Mesendoderm (in vitro differentiated cells): ENCODE data around the gene WASF2.

ENCODE experiments used
- DNase-seq: peaks from one replicate; pipeline ENCODE4 v3.0.0; 2013
- H2AK5ac ChIP-seq: 2 replicates; pipeline ENCODE4 v1.6.1; 2013; ENCODE audit warnings: low read length, inconsistent platforms
- H2BK120ac ChIP-seq: 2 replicates; pipeline ENCODE4 v1.6.1; 2013; ENCODE audit warnings: low read depth, mild to moderate bottlenecking, low read length, moderate library complexity, mixed read lengths
- H2BK15ac ChIP-seq: replicated peaks from 2 replicates; pipeline ENCODE4 v1.6.1; 2013; ENCODE audit warnings: low read depth, mild to moderate bottlenecking, moderate library complexity
- H2BK5ac ChIP-seq: 2 replicates; pipeline ENCODE4 v1.6.1; 2013; ENCODE audit warnings: low read length, inconsistent platforms
- H3K18ac ChIP-seq: 2 replicates; pipeline ENCODE4 v1.6.1; 2013; ENCODE audit warnings: mild to moderate bottlenecking, low read length, mixed read lengths
- H3K23ac ChIP-seq: one replicate; pipeline ENCODE4 v1.6.1; 2013; ENCODE audit warnings: low read length
- H3K27ac ChIP-seq: 2 replicates; pipeline ENCODE4 v1.5.1; 2013; ENCODE audit warnings: low read depth, mild to moderate bottlenecking, inconsistent platforms, low read length, moderate library complexity
- H3K27me3 ChIP-seq: 2 replicates; pipeline ENCODE4 v1.6.1; 2013; ENCODE audit warnings: low read length, control low read depth, mild to moderate bottlenecking, inconsistent platforms; ENCODE audit not compliant: insufficient read depth, poor library complexity
- H3K36me3 ChIP-seq: 2 replicates; pipeline ENCODE4 v1.6.1; 2013; ENCODE audit warnings: low read length, inconsistent platforms; ENCODE audit not compliant: control insufficient read depth, insufficient read depth
- H3K4ac ChIP-seq: one replicate; pipeline ENCODE4 v1.6.1; 2013; ENCODE audit warnings: low read depth, mild to moderate bottlenecking, low read length, moderate library complexity
- H3K4me1 ChIP-seq: 2 replicates; pipeline ENCODE4 v1.6.1; 2013; ENCODE audit warnings: low read depth, low read length, inconsistent platforms; ENCODE audit not compliant: control insufficient read depth
- H3K4me2 ChIP-seq: 2 replicates; pipeline ENCODE4 v1.6.1; 2013; ENCODE audit warnings: low read length
- H3K4me3 ChIP-seq: 2 replicates; pipeline ENCODE4 v1.5.1; 2013; ENCODE audit warnings: mild to moderate bottlenecking, low read length
- H3K56ac ChIP-seq: one replicate; pipeline ENCODE4 v1.6.1; 2013; ENCODE audit warnings: low read length
- H3K79me1 ChIP-seq: 2 replicates; pipeline ENCODE4 v1.6.1; 2013; ENCODE audit warnings: low read length, inconsistent platforms
- H3K79me2 ChIP-seq: 2 replicates; pipeline ENCODE4 v1.6.1; 2013; ENCODE audit warnings: mild to moderate bottlenecking, low read length; ENCODE audit not compliant: control insufficient read depth, insufficient read depth
- H3K9ac ChIP-seq: 2 replicates; pipeline ENCODE4 v1.6.1; 2013; ENCODE audit warnings: low read length, inconsistent platforms
- H4K5ac ChIP-seq: one replicate; pipeline ENCODE4 v1.6.1; 2013; ENCODE audit warnings: low read length
- H4K8ac ChIP-seq: one replicate; pipeline ENCODE4 v1.6.1; 2013; ENCODE audit warnings: low read depth, mild to moderate bottlenecking, control low read depth, low read length, moderate library complexity
- WGBS: extraction: QIAGEN DNeasy Blood & Tissue Kit; methylation state at CpG from one replicate; pipeline ENCODE4 v1.1.7; 2013; ENCODE audit warnings: low lambda C conversion rate, missing lambda C conversion rate; ENCODE audit not compliant: insufficient coverage; ENCODE audit errors: extremely low coverage; 5-methylcytosine and 5-hydroxymethylcytosine counted together

Gene WASF2

GRCh38 chr1:27397749-27398148 lies 92.2 kb downstream of the WASF2 start:
- no peak overlapping the region for H4K8ac ChIP-seq
- H2BK15ac ChIP-seq = no peak overlapping the region
- H3K27me3 ChIP-seq = no peaks in the 10 kb centered on the region
- H3K4me2 ChIP-seq = no peak overlapping the region
- no peaks in the 10 kb centered on the region for H3K36me3 ChIP-seq
- H4K5ac ChIP-seq = no peak overlapping the region
- H2BK5ac ChIP-seq = no peak overlapping the region
- no peak overlapping the region for H3K56ac ChIP-seq
- H3K9ac ChIP-seq = no peak overlapping the region
- H3K4me1 ChIP-seq = no peaks in the 10 kb centered on the region
- H3K79me2 ChIP-seq = no peaks in the 10 kb centered on the region
- H3K18ac ChIP-seq = no peak overlapping the region
- no peak overlapping the region for H3K23ac ChIP-seq
- peaks cover 4% of the 10 kb centered on the region for H3K79me1 ChIP-seq
- no peak overlapping the region for H3K4me3 ChIP-seq
- no CpG with 5 or more reads among the region's 7 CpGs for WGBS
- H2BK120ac ChIP-seq = no peak overlapping the region
- no peak overlapping the region for H3K4ac ChIP-seq
- peak; percentile 51 for DNase-seq
- no peak overlapping the region for H2AK5ac ChIP-seq
- H3K27ac ChIP-seq = no peak overlapping the region

DNA sequence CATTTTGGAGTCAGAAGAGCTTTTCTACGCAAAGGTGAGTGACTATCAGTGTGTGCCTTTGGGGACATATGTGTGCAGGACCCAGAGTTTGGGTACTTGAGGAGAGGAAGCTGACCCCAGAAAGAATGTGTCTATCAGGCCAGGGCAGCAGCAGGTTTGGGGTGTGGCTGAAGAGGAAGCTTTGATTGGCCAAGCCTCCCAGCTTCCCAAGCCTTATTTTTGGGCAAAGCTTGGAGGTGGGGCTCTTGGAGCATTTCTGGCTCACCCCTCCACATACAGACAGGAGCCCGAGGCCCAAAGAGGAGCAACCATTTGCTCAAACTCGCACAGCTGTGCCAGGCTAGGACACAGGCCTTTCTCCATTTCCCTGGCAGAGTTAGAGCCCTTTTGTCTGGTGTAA lies 92.9 kb downstream of the WASF2 start:
- no peak for DNase-seq
- H3K79me1 ChIP-seq = peaks cover 4% of the 10 kb centered on the region
- no peak overlapping the region for H2AK5ac ChIP-seq
- H2BK120ac ChIP-seq = no peak overlapping the region
- no peak overlapping the region for H4K5ac ChIP-seq
- H2BK15ac ChIP-seq = no peak overlapping the region
- H3K27ac ChIP-seq = no peak overlapping the region
- no peak overlapping the region for H3K23ac ChIP-seq
- H3K4ac ChIP-seq = no peak overlapping the region
- H3K27me3 ChIP-seq = no peaks in the 10 kb centered on the region
- WGBS = no CpG with 5 or more reads among the region's 3 CpGs
- no peaks in the 10 kb centered on the region for H3K4me1 ChIP-seq
- H3K4me2 ChIP-seq = no peak overlapping the region
- H3K18ac ChIP-seq = no peak overlapping the region
- H3K9ac ChIP-seq = no peak overlapping the region
- no peaks in the 10 kb centered on the region for H3K79me2 ChIP-seq
- H3K56ac ChIP-seq = no peak overlapping the region
- H3K4me3 ChIP-seq = no peak overlapping the region
- no peak overlapping the region for H4K8ac ChIP-seq
- no peak overlapping the region for H2BK5ac ChIP-seq
- H3K36me3 ChIP-seq = no peaks in the 10 kb centered on the region

DNA sequence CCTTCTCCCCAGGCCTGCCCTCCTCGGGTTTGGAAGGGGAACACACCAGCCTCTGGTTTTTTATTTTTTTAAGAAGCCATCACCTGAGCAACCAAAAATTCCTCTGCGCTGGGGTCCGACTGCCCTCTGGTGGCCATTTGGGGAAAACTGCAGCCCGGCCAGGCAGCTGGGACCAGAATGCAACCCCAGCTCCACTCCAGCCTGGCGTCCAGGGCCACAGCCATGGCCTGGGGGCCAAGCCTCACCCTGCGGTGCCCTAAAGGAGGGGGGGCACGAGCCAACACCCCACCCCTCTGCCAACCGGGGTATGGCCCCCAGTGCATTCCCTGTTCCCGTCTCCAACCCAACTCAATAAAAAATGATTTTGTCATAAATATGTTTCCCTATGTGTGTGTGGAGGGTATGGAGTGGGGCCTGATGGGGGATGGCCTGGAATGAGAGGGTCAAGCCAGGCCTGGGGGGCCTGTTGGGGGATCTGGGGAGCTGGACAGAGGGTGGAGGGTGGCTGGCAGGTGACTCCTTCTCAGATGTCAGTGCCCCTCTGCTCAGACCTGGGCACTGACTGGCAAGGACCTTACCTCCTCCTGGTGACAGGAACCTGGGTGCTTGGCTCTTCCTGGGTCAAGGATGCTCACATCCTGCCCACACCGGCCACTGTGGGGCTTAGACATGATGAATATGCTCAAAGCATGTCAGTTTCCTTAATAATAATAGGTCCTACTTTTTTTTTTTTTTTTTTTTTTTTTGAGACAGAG lies 94.3 kb downstream of the WASF2 start:
- H4K5ac ChIP-seq = no peak overlapping the region
- no CpG with 5 or more reads among the region's 10 CpGs for WGBS
- no peak overlapping the region for H3K4ac ChIP-seq
- no peak overlapping the region for H2AK5ac ChIP-seq
- H3K27me3 ChIP-seq = no peaks in the 10 kb centered on the region
- no peak overlapping the region for H3K4me3 ChIP-seq
- no peak overlapping the region for H4K8ac ChIP-seq
- no peaks in the 10 kb centered on the region for H3K36me3 ChIP-seq
- no peak overlapping the region for H3K9ac ChIP-seq
- H2BK5ac ChIP-seq = no peak overlapping the region
- peaks cover 4% of the 10 kb centered on the region for H3K79me1 ChIP-seq
- no peak overlapping the region for H2BK15ac ChIP-seq
- no peaks in the 10 kb centered on the region for H3K79me2 ChIP-seq
- no peak overlapping the region for H3K56ac ChIP-seq
- peaks cover 2% of the 10 kb centered on the region for H3K4me1 ChIP-seq
- H2BK120ac ChIP-seq = no peak overlapping the region
- no peak overlapping the region for H3K4me2 ChIP-seq
- no peak overlapping the region for H3K18ac ChIP-seq
- H3K23ac ChIP-seq = no peak overlapping the region
- H3K27ac ChIP-seq = no peak overlapping the region
- peak; percentile 90 for DNase-seq

DNA sequence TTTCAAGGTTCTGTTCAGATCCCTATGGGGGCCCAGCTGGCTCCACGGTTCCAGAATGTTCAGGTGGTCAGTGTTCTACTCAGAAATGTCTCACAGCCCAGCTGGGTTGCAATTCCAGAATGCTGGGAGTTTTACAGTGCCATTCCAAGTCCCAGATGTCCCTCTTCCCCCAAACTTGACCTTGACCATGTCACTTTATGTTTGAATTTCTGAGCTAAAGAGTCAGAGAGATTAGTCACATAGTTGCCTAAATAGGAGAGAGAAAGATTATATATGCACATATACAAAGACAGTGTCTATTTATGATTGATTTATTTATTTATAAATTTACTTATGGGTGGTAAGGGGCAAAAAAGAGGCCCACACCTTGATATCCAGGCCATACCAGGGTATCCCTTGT lies 95.0 kb downstream of the WASF2 start:
- no peak overlapping the region for H3K9ac ChIP-seq
- no peak overlapping the region for H4K5ac ChIP-seq
- no peak overlapping the region for H2BK120ac ChIP-seq
- no peak overlapping the region for H3K56ac ChIP-seq
- no peak overlapping the region for H2BK5ac ChIP-seq
- H3K27ac ChIP-seq = no peak overlapping the region
- H3K18ac ChIP-seq = no peak overlapping the region
- H3K4me3 ChIP-seq = no peak overlapping the region
- no peaks in the 10 kb centered on the region for H3K36me3 ChIP-seq
- no peak overlapping the region for H4K8ac ChIP-seq
- no peak for DNase-seq
- H3K4me2 ChIP-seq = no peak overlapping the region
- WGBS = no CpG with 5 or more reads among the region's 1 CpG
- no peak overlapping the region for H2AK5ac ChIP-seq
- peaks cover 2% of the 10 kb centered on the region for H3K4me1 ChIP-seq
- no peak overlapping the region for H3K23ac ChIP-seq
- no peaks in the 10 kb centered on the region for H3K27me3 ChIP-seq
- no peaks in the 10 kb centered on the region for H3K79me2 ChIP-seq
- H3K79me1 ChIP-seq = peaks cover 4% of the 10 kb centered on the region
- H2BK15ac ChIP-seq = no peak overlapping the region
- H3K4ac ChIP-seq = no peak overlapping the region

- Histone ChIP-seq H3K23ac (no peak overlapping the region), H3K4ac (no peak overlapping the region), H4K5ac (no peak overlapping the region), H3K56ac (no peak overlapping the region), H3K4me3 (no peak overlapping the region), H3K27me3 (no peaks in the 10 kb centered on the region), H3K79me2 (no peaks in the 10 kb centered on the region), H3K36me3 (no peaks in the 10 kb centered on the region), H3K4me2 (no peak overlapping the region), H3K4me1 (peaks cover 2% of the 10 kb centered on the region), H2BK5ac (no peak overlapping the region), H2AK5ac (no peak overlapping the region), H3K18ac (no peak overlapping the region), H4K8ac (no peak overlapping the region), H2BK120ac (no peak overlapping the region), H3K9ac (no peak overlapping the region), H3K79me1 (peaks cover 4% of the 10 kb centered on the region), H3K27ac (no peak overlapping the region), H2BK15ac (no peak overlapping the region)
- no peak for DNase-seq
- no CpG with 5 or more reads among the region's 9 CpGs for WGBS
These were observed 95.7 kb downstream of the WASF2 start for GRCh38 chr1:27394282-27394658.
